Measurements from ENCODE around the gene STYXL1. TPM values are rescaled to one million over a fixed set of nuclear protein-coding genes. Genes with fewer than 3 reads are reported as not detected.

Gene STYXL1
- total RNA-seq, 1 experiment from 2014 or later, result 49.3 TPM

GRCh38 chr7:76074306-76074971 lies 26.6 kb upstream of the STYXL1 start:
- Mint-ChIP-seq H3K27ac (ENCODE audit: low read depth, unreplicated experiment) (no peak overlapping the region), H3K27me3 (ENCODE audit: insufficient read depth, unreplicated experiment) (no peaks in the 10 kb centered on the region)
- intact Hi-C loops (cut with micrococcal nuclease), result no loop called here

DNA sequence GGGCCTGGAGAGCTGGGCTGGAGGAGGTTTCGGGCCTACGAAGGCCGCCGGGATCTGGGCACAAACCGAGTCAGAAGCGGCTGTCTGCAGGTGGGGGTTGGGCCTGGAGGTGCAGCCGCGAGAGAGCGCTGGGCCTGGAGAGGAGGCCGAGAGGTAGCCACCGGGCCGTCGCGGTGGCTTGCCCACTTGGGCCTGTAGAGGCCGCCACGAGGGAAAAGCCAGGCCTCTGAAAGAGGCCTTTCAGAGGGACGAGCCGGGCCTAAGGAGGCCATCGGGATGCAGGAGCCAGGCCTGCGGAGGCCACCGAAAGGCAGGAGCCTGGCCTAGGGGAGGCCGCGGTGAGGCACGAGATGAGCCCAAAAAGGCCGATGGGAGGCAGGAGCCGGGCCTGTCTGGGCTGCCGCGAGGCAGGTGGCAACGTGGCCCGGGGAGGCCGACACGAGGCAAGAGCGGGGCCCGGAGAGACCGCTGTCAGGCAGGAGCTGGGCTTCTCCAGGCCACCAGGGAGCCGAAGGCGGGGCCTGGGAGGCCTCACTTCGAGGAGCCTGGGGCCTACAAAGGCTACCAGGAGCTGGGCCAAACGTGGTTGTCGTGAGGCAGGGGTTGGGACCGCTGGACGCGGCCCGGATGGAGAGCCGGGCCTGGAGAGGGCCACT lies 25.7 kb upstream of the STYXL1 start:
- Mint-ChIP-seq H3K27me3 (ENCODE audit: insufficient read depth, unreplicated experiment) (no peaks in the 10 kb centered on the region), H3K27ac (ENCODE audit: low read depth, unreplicated experiment) (no peak overlapping the region), H3K4me3 (ENCODE audit: unreplicated experiment) (no peak overlapping the region), H3K36me3 (ENCODE audit: insufficient read depth, unreplicated experiment) (no peaks in the 10 kb centered on the region), H3K9me3 (ENCODE audit: unreplicated experiment) (no peaks in the 10 kb centered on the region), H3K4me1 (ENCODE audit: insufficient read depth, unreplicated experiment) (peaks cover 11% of the 10 kb centered on the region)
- ChIA-PET CTCF (interaction anchor here (0.6 to 1.4 kb wide), 3 partner anchors 26 to 56 kb away, joined by 3 to 4 read pairs (median 3); partner anchors contain the start of genes MDH2 and STYXL1), POLR2A (no interaction called here)
- no TSS peak for BruUV-seq (replicated peaks)
- intact Hi-C loops (cut with micrococcal nuclease), result no loop called here
- DNase-seq (ENCODE audit: unreplicated experiment), result no peak
- TF ChIP-seq, protein P1, sequence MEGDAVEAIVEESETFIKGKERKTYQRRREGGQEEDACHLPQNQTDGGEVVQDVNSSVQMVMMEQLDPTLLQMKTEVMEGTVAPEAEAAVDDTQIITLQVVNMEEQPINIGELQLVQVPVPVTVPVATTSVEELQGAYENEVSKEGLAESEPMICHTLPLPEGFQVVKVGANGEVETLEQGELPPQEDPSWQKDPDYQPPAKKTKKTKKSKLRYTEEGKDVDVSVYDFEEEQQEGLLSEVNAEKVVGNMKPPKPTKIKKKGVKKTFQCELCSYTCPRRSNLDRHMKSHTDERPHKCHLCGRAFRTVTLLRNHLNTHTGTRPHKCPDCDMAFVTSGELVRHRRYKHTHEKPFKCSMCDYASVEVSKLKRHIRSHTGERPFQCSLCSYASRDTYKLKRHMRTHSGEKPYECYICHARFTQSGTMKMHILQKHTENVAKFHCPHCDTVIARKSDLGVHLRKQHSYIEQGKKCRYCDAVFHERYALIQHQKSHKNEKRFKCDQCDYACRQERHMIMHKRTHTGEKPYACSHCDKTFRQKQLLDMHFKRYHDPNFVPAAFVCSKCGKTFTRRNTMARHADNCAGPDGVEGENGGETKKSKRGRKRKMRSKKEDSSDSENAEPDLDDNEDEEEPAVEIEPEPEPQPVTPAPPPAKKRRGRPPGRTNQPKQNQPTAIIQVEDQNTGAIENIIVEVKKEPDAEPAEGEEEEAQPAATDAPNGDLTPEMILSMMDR (IDR thresholded peaks at IDR 0.05; ENCODE audit: unreplicated experiment), result no peak

More at GRCh38 chr7:76074306-76074971, 26.6 kb upstream of the STYXL1 start:
- Mint-ChIP-seq H3K36me3 (ENCODE audit: insufficient read depth, unreplicated experiment) (no peaks in the 10 kb centered on the region), H3K4me3 (ENCODE audit: unreplicated experiment) (no peak overlapping the region), H3K4me1 (ENCODE audit: insufficient read depth, unreplicated experiment) (peaks cover 5% of the 10 kb centered on the region), H3K9me3 (ENCODE audit: unreplicated experiment) (no peaks in the 10 kb centered on the region)
- ChIA-PET CTCF (interaction anchor here (0.6 to 1.4 kb wide), 3 partner anchors 27 to 56 kb away, joined by 3 read pairs; partner anchors contain the start of genes MDH2 and STYXL1), POLR2A (no interaction called here)
- DNase-seq (ENCODE audit: unreplicated experiment), result no peak
- no TSS peak for BruUV-seq (replicated peaks)
- TF ChIP-seq, protein P1 (IDR thresholded peaks at IDR 0.05; ENCODE audit: unreplicated experiment), result no peak

DNA sequence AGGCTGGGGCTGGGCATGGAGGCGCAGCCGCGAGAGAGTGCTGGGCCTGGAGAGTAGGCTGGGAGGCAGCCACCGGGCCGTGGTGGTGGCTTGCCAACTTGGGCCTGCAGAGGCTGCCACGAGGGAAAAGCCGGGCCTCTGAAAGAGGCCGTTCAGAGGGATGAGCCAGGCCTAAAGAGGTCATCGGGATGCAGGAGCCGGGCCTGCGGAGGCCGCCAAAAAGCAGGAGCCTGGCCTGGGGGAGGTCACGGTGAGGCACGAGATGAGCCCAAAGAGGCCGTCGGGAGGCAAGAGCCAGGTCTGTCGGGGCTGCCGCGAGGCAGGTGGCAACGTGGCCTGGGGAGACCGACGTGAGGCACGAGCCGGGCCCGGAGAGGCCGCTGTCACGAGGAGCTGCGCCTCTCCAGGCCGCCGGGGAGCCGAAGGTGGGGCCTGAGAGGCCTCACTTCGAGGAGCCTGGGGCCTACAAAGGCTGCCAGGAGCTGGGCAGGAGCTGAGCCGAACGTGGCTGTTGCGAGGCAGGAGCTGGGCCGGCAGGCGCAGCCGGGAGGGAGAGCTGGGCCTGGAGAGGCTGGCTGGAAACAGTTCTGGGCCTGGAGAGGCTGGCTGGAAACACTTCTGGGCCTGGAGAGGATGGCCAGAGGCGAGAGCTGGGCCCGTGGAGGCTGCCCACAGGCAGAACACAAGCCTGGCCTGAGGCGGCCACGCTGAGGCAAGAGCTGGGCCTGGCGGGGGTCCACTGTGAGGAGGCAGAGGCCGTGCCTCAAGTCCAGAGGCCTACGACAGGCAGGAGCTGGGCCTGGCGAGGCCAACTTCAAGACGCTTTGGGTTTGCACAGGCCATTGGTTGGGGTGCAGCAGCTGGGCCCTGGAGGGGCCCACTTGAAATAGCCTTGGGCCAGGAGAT lies 24.7 kb upstream of the STYXL1 start:
- BruUV-seq (replicated peaks), result no TSS peak
- POLR2A ChIA-PET, result interaction anchor here (0.6 to 0.9 kb wide), 2 partner anchors 24 to 245 kb away, joined by 3 read pairs; no protein-coding TSS in a partner anchor
- Mint-ChIP-seq H3K27ac (ENCODE audit: low read depth, unreplicated experiment) (no peak overlapping the region), H3K9me3 (ENCODE audit: unreplicated experiment) (no peaks in the 10 kb centered on the region), H3K4me3 (ENCODE audit: unreplicated experiment) (no peak overlapping the region), H3K4me1 (ENCODE audit: insufficient read depth, unreplicated experiment) (peaks cover 11% of the 10 kb centered on the region), H3K36me3 (ENCODE audit: insufficient read depth, unreplicated experiment) (peaks cover 5% of the 10 kb centered on the region), H3K27me3 (ENCODE audit: insufficient read depth, unreplicated experiment) (no peaks in the 10 kb centered on the region)
- CTCF ChIA-PET, result interaction anchor here (1.1 kb wide), 1 partner anchor 57 kb away, joined by 4 read pairs; no protein-coding TSS in a partner anchor
- TF ChIP-seq, protein P1 (IDR thresholded peaks at IDR 0.05; ENCODE audit: unreplicated experiment), result no peak
- no peak for DNase-seq (ENCODE audit: unreplicated experiment)
- intact Hi-C loops (cut with micrococcal nuclease), result no loop called here
